Kidney capillary endothelial cell (primary cell): ENCODE data around the gene MYO9A.
"Not testable (repeated sequence)": the region's sequence is repeated elsewhere in the genome, so short reads cannot be mapped to it uniquely, and the experiment has no call there.

Experiments used
- DNase-seq: peaks from one replicate; pipeline ENCODE4 v3.0.0-alpha.2; 2018; ENCODE audit warnings: low spot score

Gene MYO9A

DNA sequence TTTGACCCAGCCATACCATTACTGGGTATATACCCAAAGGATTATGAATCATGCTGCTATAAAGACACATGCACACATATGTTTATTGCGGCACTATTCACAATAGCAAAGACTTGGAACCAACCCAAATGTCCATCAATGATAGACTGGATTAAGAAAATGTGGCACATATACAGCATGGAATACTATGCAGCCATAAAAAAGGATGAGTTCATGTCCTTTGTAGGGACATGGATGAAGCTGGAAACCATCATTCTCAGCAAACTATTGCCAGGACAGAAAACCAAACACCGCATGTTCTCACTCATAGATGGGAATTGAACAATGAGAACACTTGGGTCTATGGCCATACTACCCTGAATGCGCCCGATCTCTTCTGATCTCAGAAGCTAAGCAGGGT is 259.7 kb downstream of the MYO9A start:
- not testable (repeated sequence) for DNase-seq

DNA sequence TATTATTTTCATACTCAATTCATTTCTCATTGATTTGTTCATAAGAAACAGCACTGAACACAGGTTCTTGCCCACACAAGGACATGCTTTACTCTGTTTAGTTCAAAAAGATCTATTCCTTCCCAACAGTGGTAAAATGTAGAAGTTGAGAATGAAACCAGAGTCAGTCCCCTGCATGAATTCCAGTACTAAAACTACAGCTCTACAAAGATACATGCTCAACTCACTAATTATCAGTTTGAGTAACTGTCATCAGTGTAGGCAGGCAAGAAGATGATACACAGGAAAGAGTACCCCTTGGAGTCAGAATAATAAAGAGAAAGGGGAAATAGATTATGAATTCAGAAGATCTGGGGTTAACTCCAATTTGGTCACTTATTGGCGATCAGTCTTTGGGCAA is 264.4 kb downstream of the MYO9A start:
- DNase-seq: no peak

DNA sequence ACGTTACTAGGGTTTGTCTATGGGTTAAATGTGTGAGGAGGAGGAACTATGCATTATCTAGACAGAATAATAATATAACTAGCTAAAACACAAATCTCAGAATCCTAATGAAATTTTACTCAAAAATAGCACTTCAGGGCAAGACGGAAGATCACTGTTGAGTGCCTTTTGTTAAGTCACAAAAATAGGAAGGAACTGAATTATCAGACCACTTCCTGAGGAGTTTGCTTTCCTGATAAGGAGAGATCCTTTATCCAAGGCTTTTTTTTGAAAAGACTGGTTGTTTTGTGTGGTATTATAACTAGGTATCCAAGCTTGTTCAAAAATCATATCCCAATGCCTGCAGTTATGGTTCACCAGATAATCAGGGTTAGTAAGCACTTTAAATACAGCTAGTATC is 273.0 kb downstream of the MYO9A start:
- peak; percentile 65 for DNase-seq

DNA sequence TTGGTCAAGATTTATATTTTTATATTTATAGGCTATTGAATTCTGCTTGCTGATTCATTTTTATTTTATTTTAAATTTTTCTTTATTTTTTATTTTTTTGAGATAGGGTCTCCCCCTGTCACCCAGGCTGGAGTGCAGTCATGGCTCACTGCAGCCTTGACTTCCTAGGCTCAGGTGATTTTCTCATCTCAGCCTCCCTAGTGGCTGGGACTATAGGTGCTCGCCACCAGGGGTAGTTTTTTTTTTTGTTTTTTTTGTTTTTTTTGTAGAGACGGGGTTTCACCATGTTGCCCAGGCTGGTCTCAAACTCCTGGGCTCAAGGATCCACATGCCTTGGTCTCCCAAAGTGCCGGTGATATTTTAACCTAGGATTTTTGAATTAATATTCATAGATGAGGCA is 276.4 kb downstream of the MYO9A start:
- no peak for DNase-seq

DNA sequence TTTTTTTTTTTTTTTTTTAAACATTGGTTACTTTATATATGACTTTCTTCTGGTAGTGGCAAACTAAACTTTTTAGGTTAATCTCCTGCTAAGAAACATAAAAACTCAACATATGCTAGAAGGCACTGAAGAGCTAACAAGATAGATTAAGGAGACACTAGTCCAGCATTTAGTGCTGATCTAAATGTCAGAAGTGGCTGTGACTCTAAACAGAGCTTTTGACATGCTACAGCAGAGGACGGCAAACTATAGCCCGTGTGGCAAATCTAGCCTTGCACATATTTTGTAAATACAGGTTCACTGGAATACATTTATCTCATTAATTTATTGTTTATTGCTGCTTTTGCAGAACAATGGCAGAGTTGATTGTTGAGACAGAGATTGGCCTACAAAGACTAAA is 287.0 kb downstream of the MYO9A start:
- DNase-seq: no peak

DNA sequence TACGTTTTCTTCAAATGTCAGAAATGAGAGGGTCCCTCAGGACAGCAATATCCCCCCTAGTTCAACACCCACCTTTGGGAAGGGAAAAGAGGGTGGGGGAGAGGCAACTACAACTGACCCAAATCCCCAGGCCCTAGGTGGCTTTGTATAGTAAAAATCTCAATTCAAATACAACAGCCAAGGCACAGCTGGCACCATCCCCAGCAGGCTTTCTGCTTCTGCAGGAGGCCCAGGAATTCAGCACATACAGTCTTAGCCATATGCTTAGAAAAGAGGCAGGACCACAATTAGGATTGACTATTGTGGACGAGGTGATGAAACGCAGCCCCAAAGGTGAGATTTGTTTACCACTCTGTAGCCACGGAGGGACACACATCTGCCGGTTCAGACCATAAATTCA is 291.8 kb downstream of the MYO9A start:
- DNase-seq: no peak

DNA sequence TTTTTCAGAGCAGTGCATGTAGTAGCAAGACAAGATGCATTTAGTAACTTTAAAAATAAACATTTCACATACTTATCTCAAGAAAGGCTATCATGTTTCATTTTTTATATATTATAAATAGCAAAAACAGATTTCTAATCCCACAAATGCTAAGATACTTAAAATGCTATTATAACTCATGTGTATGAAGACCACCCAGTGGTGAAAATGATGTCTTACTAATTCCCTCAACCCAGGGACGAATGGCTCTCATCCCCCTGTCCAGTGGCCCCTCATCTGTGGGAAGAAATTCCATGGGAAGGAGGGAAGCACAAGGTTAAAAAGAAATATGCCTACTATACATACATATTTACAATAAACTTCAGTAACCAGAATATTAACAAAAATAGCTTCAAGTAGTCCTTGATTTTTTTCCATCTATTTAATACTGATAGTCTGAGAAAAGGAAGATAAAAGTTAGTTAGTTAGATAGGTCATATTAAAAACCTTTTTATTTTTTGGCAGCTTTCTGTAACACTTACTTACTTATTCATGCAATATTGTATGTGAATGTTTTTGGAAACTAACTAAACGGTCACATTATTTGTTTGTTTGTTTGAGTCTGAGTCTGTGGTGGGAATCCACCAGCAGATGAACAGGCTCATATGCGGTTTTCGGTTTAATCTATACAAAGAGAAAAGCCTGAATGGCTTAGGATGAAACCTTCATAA is 292.8 kb downstream of the MYO9A start:
- DNase-seq: no peak

DNA sequence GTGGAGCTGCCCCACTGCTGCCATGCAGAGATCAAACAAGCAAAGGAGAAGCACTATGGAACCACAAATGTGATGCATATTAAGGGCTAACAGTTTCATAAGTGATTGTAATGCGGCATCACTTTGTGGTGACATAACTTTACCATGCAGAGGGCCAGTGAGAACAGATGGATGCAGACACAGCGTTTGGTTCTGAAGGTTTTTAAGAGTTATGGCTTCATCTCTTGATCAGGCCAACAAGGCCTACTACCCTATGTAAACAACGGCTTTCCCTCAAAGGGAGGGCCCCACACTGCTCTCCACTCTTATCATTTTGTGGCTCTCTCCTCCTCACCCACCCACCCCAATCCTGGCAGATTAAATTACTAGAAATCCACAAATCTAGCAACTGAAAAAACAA is 294.1 kb downstream of the MYO9A start:
- no peak for DNase-seq

DNA sequence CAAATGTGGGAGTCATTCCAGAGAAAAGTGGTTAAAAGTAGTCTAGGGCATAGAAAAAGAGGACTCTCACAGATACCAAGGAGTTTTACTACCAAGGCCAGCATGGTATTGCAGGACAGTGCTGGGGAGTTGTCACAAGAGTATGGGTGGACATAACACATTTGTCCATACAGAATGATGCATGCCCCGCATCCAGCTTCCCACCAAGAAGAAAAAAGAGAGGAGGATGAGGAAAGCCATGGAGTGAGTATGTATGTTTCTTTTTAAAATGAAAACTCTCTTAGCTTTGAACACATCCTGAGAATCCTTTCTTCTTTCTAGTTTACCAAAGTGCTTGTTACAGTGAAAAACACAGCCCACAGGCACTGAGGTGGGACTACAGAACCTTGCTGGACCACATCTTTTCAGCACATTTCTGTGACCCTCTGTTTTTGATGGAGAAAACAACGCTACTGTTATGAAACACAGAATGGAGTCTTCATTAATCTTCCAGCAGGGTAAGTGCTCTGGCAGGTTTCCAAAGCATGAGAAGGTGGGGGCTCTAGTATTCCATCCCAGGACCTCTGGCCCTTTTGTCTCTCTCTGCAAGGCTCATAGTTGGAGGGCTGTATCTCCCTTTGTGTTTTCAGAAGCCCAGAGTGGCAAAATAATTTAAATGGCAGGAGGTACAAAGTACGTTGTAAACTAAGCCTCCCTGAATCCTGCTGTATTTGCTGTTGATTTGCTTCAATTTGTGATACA is 294.9 kb downstream of the MYO9A start:
- no peak for DNase-seq

DNA sequence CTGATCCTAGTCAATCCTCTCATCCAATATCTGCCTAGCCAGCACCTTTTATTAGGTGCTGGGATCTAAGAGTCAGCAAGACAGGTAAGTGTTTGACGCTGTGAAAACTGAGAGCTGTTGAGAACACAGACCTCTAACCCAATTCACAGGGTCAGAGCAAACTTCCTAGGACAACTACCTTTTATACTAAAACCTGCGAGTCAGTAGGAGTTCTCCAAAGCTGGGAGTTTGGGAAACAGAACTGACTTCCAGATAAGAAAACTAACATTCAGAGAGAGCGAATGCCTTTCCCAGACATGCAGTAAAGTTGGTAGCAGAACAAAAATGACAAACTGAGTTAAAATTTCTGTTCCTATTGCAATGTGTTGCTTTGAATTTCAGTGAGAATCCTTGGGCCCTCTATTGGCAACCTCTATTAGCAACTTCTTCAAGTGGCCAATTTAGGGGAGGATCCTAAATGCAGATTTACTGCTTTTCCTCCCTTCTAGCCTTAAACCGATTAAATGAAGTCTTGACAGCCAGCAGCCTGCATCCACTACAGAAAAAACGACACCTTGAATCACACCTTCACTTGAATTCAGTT is 296.3 kb downstream of the MYO9A start:
- DNase-seq: no peak

DNA sequence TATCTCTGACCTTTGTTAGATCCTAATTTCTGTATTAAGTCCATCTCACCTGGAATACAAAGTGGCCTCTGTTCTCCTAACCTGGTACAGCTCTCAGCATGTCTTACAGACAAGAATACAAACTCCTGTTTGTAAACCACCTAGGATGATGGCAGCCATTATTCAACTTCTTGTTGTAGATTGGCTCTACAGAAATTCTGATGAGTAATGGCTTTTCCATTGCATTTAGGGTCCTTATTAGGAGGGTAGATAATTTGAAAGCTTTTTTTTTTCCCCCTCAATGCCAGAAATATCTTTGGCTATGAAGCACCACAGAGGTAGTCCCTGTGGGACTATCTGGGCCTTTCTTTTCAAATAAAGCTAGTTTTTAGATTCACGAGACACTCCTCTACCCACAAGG is 297.8 kb downstream of the MYO9A start:
- no peak for DNase-seq

DNA sequence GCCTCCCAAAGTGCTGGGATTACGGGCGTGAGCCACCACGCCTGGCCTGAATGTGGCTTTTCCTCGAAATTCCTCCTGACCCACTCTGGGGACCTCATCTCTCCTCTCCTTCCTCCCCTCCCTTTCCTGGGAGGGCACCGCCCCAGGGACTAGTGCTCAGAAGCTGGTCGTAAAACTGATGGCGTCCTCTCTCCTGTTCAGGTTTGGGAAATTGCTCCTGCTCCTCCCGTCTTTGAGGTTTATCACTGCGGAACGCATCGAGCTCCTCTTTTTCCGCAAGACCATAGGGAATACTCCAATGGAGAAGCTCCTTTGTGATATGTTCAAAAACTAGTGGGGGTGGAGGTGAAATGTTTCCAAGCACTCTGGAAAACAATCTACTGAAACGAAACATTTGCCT is 300.6 kb downstream of the MYO9A start:
- DNase-seq: no peak

DNA sequence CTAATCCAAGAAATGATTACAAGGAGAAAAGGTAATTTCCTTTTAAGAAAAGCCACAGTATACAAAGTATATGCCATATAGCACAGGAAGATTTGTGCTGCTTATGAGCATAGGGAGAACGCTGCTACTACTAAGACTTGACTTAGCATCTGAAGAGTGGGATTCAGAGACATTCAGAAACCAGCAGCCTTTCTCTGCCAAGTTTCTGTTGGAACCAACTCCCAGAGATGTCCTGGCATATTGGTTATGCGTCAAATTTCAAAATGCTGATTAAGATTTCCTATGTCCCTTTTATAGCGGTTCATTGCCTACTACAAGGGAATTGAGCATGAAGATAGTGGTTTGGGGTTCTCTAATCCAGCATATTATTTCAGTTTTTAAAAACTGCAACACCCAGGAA is 302.6 kb downstream of the MYO9A start:
- DNase-seq: no peak

DNA sequence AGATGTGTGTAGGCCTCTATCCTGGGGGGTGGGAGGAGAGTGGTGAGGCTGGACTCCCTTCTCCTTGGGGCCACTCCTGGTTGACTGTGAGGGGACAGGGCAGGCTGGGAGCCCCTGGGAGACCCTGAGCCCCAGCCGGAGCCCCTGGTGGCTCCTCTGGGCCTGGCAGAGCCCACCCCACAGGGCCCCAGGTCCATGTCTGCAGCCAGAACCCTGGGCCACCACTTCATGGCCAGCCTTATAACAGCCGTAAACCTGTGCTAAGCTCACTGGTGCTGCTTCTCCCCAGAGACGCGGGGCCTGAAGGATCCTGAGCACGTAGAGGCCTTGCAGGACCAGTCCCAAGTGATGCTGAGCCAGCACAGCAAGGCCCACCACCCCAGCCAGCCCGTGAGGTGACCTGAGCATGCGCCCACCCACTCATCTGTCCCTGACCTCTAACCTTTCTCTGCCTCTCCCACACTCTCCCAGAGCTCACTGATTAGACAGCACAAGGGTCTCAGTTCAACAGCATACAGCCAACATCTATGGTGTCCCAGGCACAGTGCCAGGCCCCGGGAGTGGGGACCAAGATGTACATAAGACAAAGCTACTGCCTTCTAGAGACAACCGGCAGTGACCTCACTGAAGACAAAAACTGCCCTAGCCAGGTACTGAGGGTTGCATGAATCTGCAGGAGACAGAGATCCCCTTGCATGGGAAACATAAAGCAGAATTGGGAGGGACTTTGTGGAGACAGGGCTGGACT is 304.1 kb downstream of the MYO9A start:
- no peak for DNase-seq

DNA sequence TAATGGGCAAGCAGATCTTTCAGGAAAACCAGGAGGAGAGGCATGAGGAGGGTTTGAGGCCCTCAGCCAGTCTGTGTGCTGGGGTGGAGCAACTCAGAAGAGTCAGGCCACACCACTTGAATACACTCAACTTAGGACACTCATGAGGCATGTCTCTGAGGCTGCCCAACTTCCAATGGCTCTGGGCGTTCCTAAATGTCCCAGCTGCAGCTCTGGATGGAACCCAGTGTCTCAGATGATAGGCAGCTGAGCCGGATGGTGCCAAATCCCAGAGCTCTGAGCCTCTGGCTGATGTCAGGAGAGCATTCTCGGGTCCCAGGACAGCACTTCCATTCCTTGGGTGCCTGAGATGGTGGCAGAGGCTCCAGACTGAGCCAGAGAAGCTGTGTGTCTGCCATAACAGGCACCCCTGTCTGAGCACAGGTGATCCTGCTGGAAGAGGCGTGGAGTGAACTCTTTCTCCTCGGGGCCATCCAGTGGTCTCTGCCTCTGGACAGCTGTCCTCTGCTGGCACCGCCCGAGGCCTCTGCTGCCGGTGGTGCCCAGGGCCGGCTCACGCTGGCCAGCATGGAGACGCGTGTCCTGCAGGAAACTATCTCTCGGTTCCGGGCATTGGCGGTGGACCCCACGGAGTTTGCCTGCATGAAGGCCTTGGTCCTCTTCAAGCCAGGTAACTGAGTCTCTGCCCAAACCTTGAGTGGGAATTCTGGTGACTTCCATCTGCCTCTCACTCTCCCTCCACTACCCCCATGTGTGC is 304.8 kb downstream of the MYO9A start:
- DNase-seq: no peak

DNA sequence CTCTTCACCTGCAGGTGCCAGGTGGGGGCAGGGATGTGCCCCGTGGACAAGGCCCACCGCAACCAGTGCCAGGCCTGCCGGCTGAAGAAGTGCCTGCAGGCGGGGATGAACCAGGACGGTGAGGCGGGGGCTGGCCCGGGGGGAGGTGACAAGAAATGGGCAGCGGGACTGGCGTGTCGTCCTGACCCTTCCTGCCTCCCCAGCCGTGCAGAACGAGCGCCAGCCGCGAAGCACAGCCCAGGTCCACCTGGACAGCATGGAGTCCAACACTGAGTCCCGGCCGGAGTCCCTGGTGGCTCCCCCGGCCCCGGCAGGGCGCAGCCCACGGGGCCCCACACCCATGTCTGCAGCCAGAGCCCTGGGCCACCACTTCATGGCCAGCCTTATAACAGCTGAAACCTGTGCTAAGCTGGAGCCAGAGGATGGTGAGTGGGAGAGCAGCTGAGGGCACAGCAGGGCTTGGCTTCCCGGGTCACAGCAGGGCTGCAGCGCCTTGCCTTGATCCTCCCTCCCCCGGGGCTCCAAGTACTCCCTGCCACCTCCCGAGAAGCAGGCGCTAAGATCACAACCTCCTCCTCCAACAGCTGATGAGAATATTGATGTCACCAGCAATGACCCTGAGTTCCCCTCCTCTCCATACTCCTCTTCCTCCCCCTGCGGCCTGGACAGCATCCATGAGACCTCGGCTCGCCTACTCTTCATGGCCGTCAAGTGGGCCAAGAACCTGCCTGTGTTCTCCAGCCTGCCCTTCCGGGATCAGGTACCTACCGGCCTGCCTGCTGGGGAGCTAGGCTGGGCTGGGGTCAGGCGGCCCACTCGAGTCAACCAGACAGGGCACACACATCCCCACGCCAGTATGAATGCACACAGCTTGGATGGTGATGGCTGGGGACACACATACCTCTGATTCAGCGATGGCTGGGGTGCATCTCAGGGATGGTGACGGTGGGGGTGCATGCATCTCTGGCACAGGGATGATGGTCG is 305.9 kb downstream of the MYO9A start:
- DNase-seq: no peak

DNA sequence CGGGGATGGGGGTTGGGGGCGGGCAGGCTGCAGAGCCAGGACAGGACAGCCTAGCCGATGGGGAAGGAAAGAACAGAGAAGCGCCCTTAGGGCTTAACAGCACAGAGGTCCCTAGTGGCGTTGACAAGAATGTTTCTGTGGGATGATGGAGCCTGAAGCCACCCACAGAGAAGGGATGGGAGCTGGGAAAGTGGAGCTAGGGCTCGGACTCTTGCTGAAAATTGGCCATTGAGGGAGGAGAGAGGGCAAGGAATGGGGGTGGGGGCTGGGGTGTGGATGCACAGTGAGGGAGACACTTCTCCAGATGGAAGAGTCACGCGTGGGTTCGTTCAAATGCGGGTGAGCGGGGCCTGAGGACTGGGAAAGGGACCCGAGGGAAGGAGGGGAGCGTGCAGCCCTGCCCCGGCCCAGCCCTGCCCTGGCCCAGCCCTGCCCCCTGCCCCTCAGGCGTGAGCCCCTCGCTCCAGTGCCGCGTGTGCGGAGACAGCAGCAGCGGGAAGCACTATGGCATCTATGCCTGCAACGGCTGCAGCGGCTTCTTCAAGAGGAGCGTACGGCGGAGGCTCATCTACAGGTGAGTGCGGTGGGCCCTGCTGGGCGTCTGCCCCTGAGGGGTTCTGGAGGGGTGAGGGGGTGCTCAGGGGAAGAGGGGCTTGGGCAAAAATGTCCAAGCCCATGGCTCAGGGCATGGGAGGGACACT is 306.8 kb downstream of the MYO9A start:
- no peak for DNase-seq

DNA sequence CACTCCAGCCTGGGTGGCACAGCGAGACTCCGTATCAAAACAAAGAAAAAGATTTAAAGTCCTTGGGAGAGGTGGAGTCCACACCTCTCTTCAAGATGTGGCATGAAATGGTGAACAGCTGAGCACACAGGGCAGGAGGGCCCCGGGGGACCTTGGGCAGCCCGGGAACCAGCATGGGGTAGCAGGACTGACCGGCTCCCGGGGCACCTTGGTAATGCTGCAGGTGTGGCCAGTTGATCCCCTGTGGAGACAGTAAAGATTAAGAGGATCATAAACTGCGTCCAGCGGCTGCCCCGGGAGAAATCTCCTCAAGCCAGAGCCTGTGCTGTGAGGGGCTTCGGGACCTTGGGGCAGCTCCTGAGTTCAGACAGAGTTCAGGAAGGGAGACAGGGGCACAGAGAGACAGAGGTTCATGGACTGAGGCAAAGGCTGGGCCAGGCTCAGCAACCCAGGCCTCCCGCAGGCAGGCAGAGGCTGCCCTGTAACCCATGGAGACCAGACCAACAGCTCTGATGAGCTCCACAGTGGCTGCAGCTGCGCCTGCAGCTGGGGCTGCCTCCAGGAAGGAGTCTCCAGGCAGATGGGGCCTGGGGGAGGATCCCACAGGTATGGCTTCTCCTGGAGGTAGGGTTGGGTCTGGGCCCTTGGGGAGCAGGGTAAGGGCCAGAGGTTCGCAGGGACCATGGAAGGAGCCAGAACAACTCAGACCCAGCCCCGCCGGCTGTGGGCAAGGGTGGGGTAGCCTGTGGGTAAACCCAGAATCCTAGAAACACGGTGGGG is 307.5 kb downstream of the MYO9A start, which contains the start of gene NR2E3:
NR2E3 (plus strand) TSS at position 299 of the 780 bp plus-strand sequence; CDS start at position 489, 190 bp downstream.
- no peak for DNase-seq

DNA sequence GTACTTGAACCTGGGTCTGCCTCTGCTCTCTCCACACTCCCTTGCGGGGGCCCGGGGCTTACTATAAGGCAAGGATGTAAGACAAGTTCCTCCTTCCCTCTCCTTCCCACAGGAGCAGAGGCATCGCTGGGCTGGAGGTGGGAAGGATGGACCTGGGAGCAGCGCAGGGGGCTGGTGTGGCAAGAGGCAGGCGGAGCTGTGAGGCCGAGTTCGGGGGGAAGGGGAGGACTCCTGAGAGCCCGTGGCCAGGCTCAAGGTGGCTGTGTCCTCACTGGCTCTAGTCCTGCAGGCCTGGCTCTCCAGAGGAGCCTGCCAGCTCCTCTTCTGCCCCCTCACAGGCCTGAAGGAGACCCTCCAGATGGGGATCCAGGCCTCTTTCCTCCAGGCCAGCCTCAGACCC is 308.6 kb downstream of the MYO9A start:
- DNase-seq: no peak
